MCF 10A (cell line): Measurements from ENCODE around the gene RIN1. TPM values are rescaled to one million over a fixed set of nuclear protein-coding genes. Genes with fewer than 3 reads are reported as not detected.

ENCODE experiments used
- BruUV-seq: library from RNA; stranded (reverse); fragments of 400-500 nt; replicated peaks from 2 replicates; lab custom pipeline; 2021; lab: Mats Ljungman, UMichigan
- CTCF ChIA-PET: fragments of 300-600 bp; sonication (Branson Sonifier 250); formaldehyde crosslinking; extraction: SDS; loops from one replicate; lab custom pipeline; 2021; ENCODE audit warnings: antibody characterized with exemption, inconsistent platforms; lab: Yijun Ruan, JAX
- POLR2A ChIA-PET: fragments of 300-600, 350-650 bp; sonication (Branson Sonifier 250); formaldehyde crosslinking; extraction: SDS; loops from one replicate; lab custom pipeline; 2020; ENCODE audit warnings: antibody characterized with exemption, inconsistent platforms; lab: Yijun Ruan, JAX
- DNase-seq: peaks from one replicate; pipeline ENCODE4 v3.0.0-alpha.2; 2018; ENCODE audit not compliant: unreplicated experiment
- H3K27ac Mint-ChIP-seq: one replicate; pipeline ENCODE4 v1.8.0; 2022; ENCODE audit warnings: mild to moderate bottlenecking, low read depth, mixed read lengths; ENCODE audit not compliant: unreplicated experiment
- H3K27me3 Mint-ChIP-seq: one replicate; pipeline ENCODE4 v1.8.0; 2022; ENCODE audit warnings: mixed read lengths; ENCODE audit not compliant: insufficient read depth, unreplicated experiment
- H3K36me3 Mint-ChIP-seq: one replicate; pipeline ENCODE4 v1.8.0; 2022; ENCODE audit warnings: mild to moderate bottlenecking, moderate library complexity, mixed read lengths; ENCODE audit not compliant: insufficient read depth, unreplicated experiment
- H3K4me1 Mint-ChIP-seq: one replicate; pipeline ENCODE4 v1.8.0; 2022; ENCODE audit warnings: mixed read lengths; ENCODE audit not compliant: insufficient read depth, unreplicated experiment
- H3K4me3 Mint-ChIP-seq: one replicate; pipeline ENCODE4 v1.8.0; 2022; ENCODE audit warnings: mild to moderate bottlenecking, moderate library complexity, mixed read lengths; ENCODE audit not compliant: unreplicated experiment
- H3K9me3 Mint-ChIP-seq: one replicate; pipeline ENCODE4 v1.8.0; 2022; ENCODE audit warnings: mixed read lengths; ENCODE audit not compliant: unreplicated experiment
- CTCF ChIP-seq: fragments of 200-600 bp; IDR thresholded peaks from one replicate; pipeline ENCODE4 v1.8.0; 2022; ENCODE audit warnings: antibody characterized with exemption, mild to moderate bottlenecking; ENCODE audit not compliant: unreplicated experiment
- intact Hi-C: fragments of 100-400 bp; cut with micrococcal nuclease; formaldehyde crosslinking; loops from 2 replicates; pipeline ENCODE4 v1.14.1; 2022
- total RNA-seq: library from RNA; stranded (reverse); gene quantifications from 2 replicates; pipeline ENCODE4 v1.2.3, GENCODE V29; 2022

RIN1 gene
- total RNA-seq, 1 experiment from 2014 or later = 50.2 TPM

DNA sequence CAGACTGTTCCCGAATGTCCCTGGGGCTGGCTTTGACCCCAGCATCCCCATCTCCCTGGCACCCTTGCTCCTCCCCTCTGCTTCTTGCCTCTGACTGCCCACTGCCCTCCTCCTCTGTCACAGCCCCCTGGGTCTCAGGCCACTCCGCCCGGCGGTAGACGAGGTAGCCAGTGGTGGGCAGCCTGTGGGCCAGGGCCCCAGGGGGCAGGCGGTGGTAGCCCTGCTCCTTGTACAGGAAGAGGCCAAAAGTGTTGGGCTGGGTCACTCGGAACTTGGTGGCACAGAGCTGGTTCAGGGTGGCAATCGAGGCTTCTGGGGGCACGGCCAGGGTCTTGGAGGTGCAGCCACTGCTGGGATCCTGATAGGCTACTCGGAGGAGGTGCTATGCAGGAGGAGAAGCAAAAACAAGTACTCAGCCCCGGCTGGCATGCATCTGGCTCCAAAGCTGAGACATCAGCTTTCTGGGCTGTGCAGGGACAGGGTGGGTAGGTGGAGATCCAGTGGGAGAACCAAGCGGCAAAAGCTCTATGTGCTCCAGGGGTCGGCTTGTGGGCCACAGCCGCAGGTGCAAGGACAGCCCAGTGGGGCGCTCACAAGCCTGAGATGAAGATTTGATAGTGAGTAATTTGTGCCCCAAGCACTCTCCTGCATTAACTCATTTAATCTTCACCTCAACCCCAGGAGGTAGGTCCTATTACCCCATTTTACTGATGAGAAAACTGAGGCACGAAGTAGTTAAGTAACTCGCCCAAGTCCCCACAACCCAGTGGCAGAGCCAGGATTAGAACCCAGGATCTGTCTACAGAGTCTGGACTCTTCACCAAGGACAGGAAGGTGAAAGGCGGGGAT lies 3.6 kb downstream of the RIN1 start:
- intact Hi-C loops = no loop called here
- Mint-ChIP-seq H3K9me3 (no peaks in the 10 kb centered on the region), H3K36me3 (peaks cover 45% of the 10 kb centered on the region), H3K27ac (no peak overlapping the region), H3K27me3 (no peaks in the 10 kb centered on the region), H3K4me3 (no peak overlapping the region), H3K4me1 (peaks cover 32% of the 10 kb centered on the region)
- DNase-seq = no peak
- CTCF ChIA-PET = interaction anchor here (0.6 to 6.0 kb wide), 4 partner anchors 11 to 50 kb away, joined by 3 to 48 read pairs (median 6); no protein-coding TSS in a partner anchor
- BruUV-seq = TSS peak; percentile 25
- POLR2A ChIA-PET = interaction anchor here (1.1 to 4.1 kb wide), 3 partner anchors 20 to 40 kb away, joined by 3 to 45 read pairs (median 5); no protein-coding TSS in a partner anchor
- TF ChIP-seq CTCF = no peak

DNA sequence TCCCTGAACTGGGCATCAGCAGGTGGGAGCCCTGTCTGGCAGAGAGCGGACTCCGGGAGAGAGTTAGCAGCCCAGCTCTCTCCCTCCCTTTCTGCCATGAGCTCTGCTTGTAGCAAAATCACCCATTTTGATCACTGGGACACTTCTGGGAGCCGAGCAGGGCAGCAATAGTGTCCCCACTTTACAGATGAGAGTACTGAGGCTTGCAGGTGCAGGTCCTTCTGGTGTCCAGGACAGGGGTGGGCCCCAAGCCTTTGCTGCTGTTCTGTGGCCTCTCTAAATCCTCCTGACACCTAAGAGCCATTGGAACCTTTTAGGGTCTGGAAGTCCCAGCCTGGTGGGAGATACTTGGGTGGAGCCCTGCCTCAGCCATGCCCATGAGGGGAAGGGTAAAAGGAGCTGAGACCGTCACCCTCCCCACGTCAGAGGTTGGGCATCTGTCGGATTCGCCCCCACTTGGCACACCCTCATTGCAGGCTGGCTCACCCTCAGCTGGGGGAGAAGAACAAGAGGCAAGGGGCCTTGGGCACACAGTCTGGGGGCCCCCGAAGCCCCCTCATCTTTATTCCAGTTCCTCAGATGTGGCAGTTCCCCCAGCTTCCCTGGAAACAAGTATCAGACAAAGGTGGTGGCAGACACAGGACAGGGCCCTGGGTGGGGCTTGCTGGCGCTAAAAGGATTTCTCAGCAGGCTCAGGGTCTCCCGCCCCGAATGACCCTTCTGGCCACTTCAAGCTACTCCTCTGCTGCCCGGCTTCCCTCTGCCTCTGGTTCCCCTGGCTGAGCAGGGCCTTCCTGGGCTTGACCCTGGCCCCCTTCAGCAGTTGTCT lies 4.5 kb downstream of the RIN1 start:
- Mint-ChIP-seq H3K4me1 (peaks cover 30% of the 10 kb centered on the region), H3K27ac (no peak overlapping the region), H3K9me3 (no peaks in the 10 kb centered on the region), H3K27me3 (no peaks in the 10 kb centered on the region), H3K36me3 (peaks cover 39% of the 10 kb centered on the region), H3K4me3 (no peak overlapping the region)
- no peak for DNase-seq
- ChIA-PET POLR2A (interaction anchor here (1.0 to 1.3 kb wide), 2 partner anchors 14 to 19 kb away, joined by 4 to 5 read pairs; partner anchors contain the start of gene CD248), CTCF (interaction anchor here (0.6 to 6.0 kb wide), 4 partner anchors 12 to 120 kb away, joined by 3 to 48 read pairs (median 6); no protein-coding TSS in a partner anchor)
- no peak for TF ChIP-seq CTCF
- BruUV-seq = no TSS peak
- intact Hi-C loops = no loop called here

DNA sequence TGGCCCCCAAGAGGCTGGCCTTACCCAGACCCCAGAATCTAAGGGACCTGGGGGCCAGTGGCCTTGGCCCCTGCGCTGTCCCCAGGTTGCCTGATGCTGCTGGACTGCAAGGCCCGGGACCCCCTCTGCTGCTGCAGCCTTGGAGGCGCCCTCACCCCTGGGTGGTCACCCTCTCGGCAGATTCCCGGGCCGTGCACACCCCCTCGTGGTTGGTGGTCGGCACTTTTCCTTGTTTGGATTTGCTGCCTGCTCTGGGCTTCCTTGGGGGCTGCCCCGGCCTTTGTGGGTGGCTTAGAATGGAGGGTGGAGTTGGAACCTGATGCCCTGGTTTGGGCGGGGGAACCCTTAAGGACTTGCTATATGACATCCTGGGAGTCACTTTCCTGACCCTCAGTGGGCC lies 5.3 kb downstream of the RIN1 start:
- no peak for TF ChIP-seq CTCF
- peaks cover 33% of the 10 kb centered on the region for H3K36me3 Mint-ChIP-seq
- H3K27me3 Mint-ChIP-seq = no peaks in the 10 kb centered on the region
- POLR2A ChIA-PET = interaction anchor here (1.0 to 2.5 kb wide), 5 partner anchors 13 to 42 kb away, joined by 4 to 13 read pairs (median 6); partner anchors contain the start of genes BRMS1, CD248 and YIF1A
- intact Hi-C loops = no loop called here
- BruUV-seq = no TSS peak
- H3K4me1 Mint-ChIP-seq = peaks cover 32% of the 10 kb centered on the region
- H3K9me3 Mint-ChIP-seq = no peaks in the 10 kb centered on the region
- H3K27ac Mint-ChIP-seq = no peak overlapping the region
- CTCF ChIA-PET = interaction anchor here (2.3 to 6.0 kb wide), 2 partner anchors 20 to 49 kb away, joined by 9 to 48 read pairs; no protein-coding TSS in a partner anchor
- no peak overlapping the region for H3K4me3 Mint-ChIP-seq
- DNase-seq = no peak
